GM12878 (cell line): Measurements from ENCODE around the gene NTM. TPM values are rescaled to one million over a fixed set of nuclear protein-coding genes. Genes with fewer than 3 reads are reported as not detected.

Experiments used
- ATAC-seq: fragments of 200-7000 bp; cut with Tn5 transposase; 3 replicates; pipeline ENCODE4 v1.9.1; 2020; ENCODE audit warnings: mild to moderate bottlenecking, moderate library complexity
- BruUV-seq: library from RNA; stranded (reverse); fragments of 400-500 nt; replicated peaks from 2 replicates; lab custom pipeline; 2021; lab: Mats Ljungman, UMichigan
- CTCF ChIA-PET: fragments of 300-600 bp; sonication (Branson Sonifier 250); formaldehyde crosslinking; extraction: SDS; loops from one replicate; lab custom pipeline; 2021; ENCODE audit warnings: inconsistent platforms; lab: Yijun Ruan, JAX
- POLR2A ChIA-PET: fragments of 350-600 bp; formaldehyde crosslinking; extraction: SDS; loops from one replicate; lab custom pipeline; 2021; ENCODE audit warnings: inconsistent platforms; lab: Charles Lee
- RAD21 ChIA-PET: fragments of 300-600 bp; sonication (Branson Sonifier 250); formaldehyde crosslinking; loops from one replicate; lab custom pipeline; 2023; ENCODE audit warnings: antibody characterized with exemption; ENCODE audit not compliant: unreplicated experiment; lab: Charles Lee
- SMC1A ChIA-PET: fragments of 300-600 bp; sonication (Branson Sonifier 250); formaldehyde crosslinking; loops from one replicate; lab custom pipeline; 2023; ENCODE audit not compliant: unreplicated experiment, uncharacterized antibody; lab: Charles Lee
- DNase-seq: peaks from one replicate; pipeline ENCODE4 v3.0.0-alpha.2; 2011; ENCODE audit warnings: low read depth, low spot score
- FAIRE-seq: peaks from 3 replicates; lab custom pipeline; 2011; peaks lifted over from hg19 to GRCh38; lab: Jason Lieb, UNC
- H2AFZ ChIP-seq: 2 replicates; pipeline ENCODE4 v1.6.0; 2011; ENCODE audit warnings: low read depth, low read length, control low read depth; ENCODE audit not compliant: control insufficient read depth
- H3K27ac ChIP-seq: 2 replicates; pipeline ENCODE4 v1.5.1; 2011; ENCODE audit warnings: control low read depth; ENCODE audit not compliant: control insufficient read depth, insufficient read depth
- H3K27me3 ChIP-seq, 2 experiments: replicated peaks in 1 of 2; 2 replicates each; pipeline versions ENCODE4 v1.6.0 to v1.6.1; 2011; ENCODE audit warnings: low read length in 1 of 2; ENCODE audit not compliant: control insufficient read depth in 2 of 2, insufficient read depth in 2 of 2
- H3K36me3 ChIP-seq, 2 experiments: 2 replicates each; pipeline ENCODE4 v1.5.1; 2011; ENCODE audit warnings: low read length in 1 of 2; ENCODE audit not compliant: control insufficient read depth in 2 of 2, insufficient read depth in 2 of 2
- H3K4me1 ChIP-seq: 2 replicates; pipeline ENCODE4 v1.6.1; 2011; ENCODE audit warnings: mild to moderate bottlenecking, low read length, moderate library complexity, mixed read lengths; ENCODE audit not compliant: control insufficient read depth, insufficient read depth
- H3K4me2 ChIP-seq: 2 replicates; pipeline ENCODE4 v1.6.0; 2011; ENCODE audit warnings: control low read depth; ENCODE audit not compliant: control insufficient read depth, insufficient read depth
- H3K4me3 ChIP-seq: fragments of 200-600 bp; sonication (generic); 2 replicates; pipeline ENCODE4 v1.5.1; 2016
- H3K79me2 ChIP-seq: 2 replicates; pipeline ENCODE4 v1.6.0; 2011; ENCODE audit warnings: low read length; ENCODE audit not compliant: control insufficient read depth, insufficient read depth
- H3K9ac ChIP-seq: 2 replicates; pipeline ENCODE4 v1.8.0; 2011; ENCODE audit warnings: low read length, control low read depth, mixed read lengths; ENCODE audit not compliant: control insufficient read depth, insufficient read depth
- H3K9me3 ChIP-seq: replicated peaks from 3 replicates; pipeline ENCODE4 v1.5.1; 2011; ENCODE audit warnings: mild to moderate bottlenecking, low read length; ENCODE audit not compliant: control insufficient read depth, insufficient read depth
- H4K20me1 ChIP-seq: 2 replicates; pipeline ENCODE4 v1.6.0; 2011; ENCODE audit not compliant: control insufficient read depth, insufficient read depth
- BCL11A ChIP-seq: IDR thresholded peaks from 2 replicates; pipeline ENCODE4 v1.6.1; 2011; ENCODE audit warnings: low read depth, low read length
- FOS ChIP-seq: IDR thresholded peaks from 3 replicates; pipeline ENCODE4 v1.6.1; 2011; ENCODE audit warnings: borderline replicate concordance; ENCODE audit not compliant: insufficient read length; ENCODE audit errors: extremely low read depth
- IKZF2 ChIP-seq, 2 experiments: fragments of 450-650 bp; IDR thresholded peaks; 2 replicates each; pipeline ENCODE4 v1.6.1; 2017; ENCODE audit warnings: mild to moderate bottlenecking in 2 of 2, moderate library complexity in 2 of 2
- KDM1A ChIP-seq: fragments of 200-600 bp; sonication (generic); IDR thresholded peaks from 2 replicates; pipeline ENCODE4 v1.6.1; 2016; ENCODE audit warnings: borderline replicate concordance
- MTA3 ChIP-seq: IDR thresholded peaks from 2 replicates; pipeline ENCODE4 v1.6.1; 2012; ENCODE audit warnings: low read length, inconsistent platforms, borderline replicate concordance
- MYC ChIP-seq: IDR thresholded peaks from 2 replicates; pipeline ENCODE4 v1.6.1; 2011; ENCODE audit warnings: mild to moderate bottlenecking, low read length, moderate library complexity, inconsistent platforms; ENCODE audit not compliant: insufficient read depth, insufficient replicate concordance, insufficient read length, severe bottlenecking
- NBN ChIP-seq: fragments of 450-650 bp; IDR thresholded peaks from 2 replicates; pipeline ENCODE4 v1.6.1; 2016
- NR2C2 ChIP-seq: IDR thresholded peaks from 2 replicates; pipeline ENCODE4 v1.6.1; 2011; ENCODE audit warnings: borderline replicate concordance, low read depth; ENCODE audit not compliant: control insufficient read depth, insufficient read length
- STAT1 ChIP-seq: fragments of 450-650 bp; conservative IDR thresholded peaks from 2 replicates; pipeline ENCODE4 v1.6.1; 2014; ENCODE audit warnings: antibody characterized with exemption, mild to moderate bottlenecking
- TAF1 ChIP-seq: IDR thresholded peaks from 2 replicates; pipeline ENCODE4 v1.6.1; 2011; ENCODE audit warnings: mild to moderate bottlenecking, low read depth, low read length, borderline replicate concordance
- TCF12 ChIP-seq: IDR thresholded peaks from 2 replicates; pipeline ENCODE4 v1.6.1; 2011; ENCODE audit warnings: low read depth, mild to moderate bottlenecking, low read length
- YY1 ChIP-seq: IDR thresholded peaks from 2 replicates; pipeline ENCODE4 v1.6.1; 2011; ENCODE audit warnings: low read depth, mild to moderate bottlenecking, low read length
- ZNF384 ChIP-seq: IDR thresholded peaks from 2 replicates; pipeline ENCODE4 v1.6.1; 2012; ENCODE audit warnings: low read depth, mild to moderate bottlenecking, low read length, improper control_type of control experiment, borderline replicate concordance
- WGBS: methylation state at CpG from one replicate; pipeline ENCODE4 v1.1.6; 2016; ENCODE audit warnings: low lambda C conversion rate; ENCODE audit not compliant: insufficient replicate concordance, insufficient coverage; ENCODE audit errors: missing lambda C conversion rate; 5-methylcytosine and 5-hydroxymethylcytosine counted together
- in situ Hi-C: fragments of 300-500 bp; cut with MboI; formaldehyde crosslinking; loops from 9 replicates; pipeline ENCODE4 v1.14.3; 2018; ENCODE audit warnings: mixed read lengths
- intact Hi-C: fragments of 100-400 bp; cut with micrococcal nuclease; formaldehyde crosslinking; loops from one replicate; pipeline ENCODE4 v1.14.2; 2022; ENCODE audit not compliant: unreplicated experiment
- polyA plus RNA-seq, 11 experiments: library from polyadenylated mRNA; depleted of rRNA in 4 of 11; unstranded in 6 of 11; stranded (reverse) in 5 of 11; fragments of >200 nt; fragmentation: Nextera tagmentation in 4 of 11; fragmentation: Illumina TruSeq in 1 of 11; extraction: Ambion mirVana in 4 of 11; extraction: Trizol in 1 of 11; gene quantifications; 1 replicate in 1 of 11; 2 replicates in 10 of 11; pipeline versions ENCODE4 v1.2.1 to v1.2.3, GENCODE V29; 2011 to 2016; ENCODE audit warnings: inconsistent platforms in 2 of 11, missing spikeins in 2 of 11, low read depth in 1 of 11
- total RNA-seq, 4 experiments: library from RNA; depleted of rRNA in 3 of 4; stranded (reverse); fragments of >200 nt in 3 of 4; fragmentation: Illumina TruSeq in 1 of 4; extraction: Trizol in 1 of 4; gene quantifications; 2 replicates each; pipeline versions ENCODE4 v1.2.1 to v1.2.3, GENCODE V29; 2013 to 2021
- TF ChIP-seq, protein P1 (sequence below): fragments of 450-650 bp; IDR thresholded peaks from 2 replicates; pipeline ENCODE4 v1.6.1; 2016; ENCODE audit warnings: mild to moderate bottlenecking
- TF ChIP-seq, protein P2 (sequence below): IDR thresholded peaks from 2 replicates; pipeline ENCODE4 v1.6.1; 2011; ENCODE audit warnings: mild to moderate bottlenecking, low read depth, low read length, moderate library complexity; ENCODE audit not compliant: insufficient replicate concordance
- TF ChIP-seq, protein P3 (sequence below): IDR thresholded peaks from 2 replicates; pipeline ENCODE4 v1.6.1; 2011; ENCODE audit warnings: borderline replicate concordance, low read depth, mild to moderate bottlenecking, moderate library complexity, mixed read lengths, low read length; ENCODE audit not compliant: insufficient read depth; ENCODE audit errors: extremely low read length

Gene NTM
- total and polyA plus RNA-seq, 10 of the 15 experiments (the other 5 are each of a cell fraction or from before 2014, with no cell fraction given) = not detected

DNA sequence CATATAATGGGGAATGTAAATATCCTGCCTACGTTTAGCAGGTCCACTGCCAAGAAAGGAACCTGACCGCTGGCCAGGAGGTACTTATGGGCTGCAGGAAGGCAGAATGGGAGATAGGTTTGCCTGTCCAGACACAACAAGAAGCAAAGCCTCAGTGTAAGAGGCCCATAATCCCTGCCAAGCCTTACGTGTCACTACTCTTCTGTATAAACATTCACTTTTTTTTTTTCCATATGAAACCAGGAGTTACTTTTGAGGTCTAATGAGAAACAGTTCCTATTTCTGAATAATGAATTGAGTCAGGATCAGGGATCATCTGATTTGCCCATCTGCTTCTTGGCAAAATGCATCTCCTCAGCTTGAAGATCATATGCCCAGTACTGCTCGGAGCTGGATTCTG is 230.2 kb downstream of the NTM start:
- ATAC-seq (no peak), FAIRE-seq (no peak), DNase-seq (no peak)
- no peak overlapping the region for H3K4me2 ChIP-seq
- SMC1A ChIA-PET = no interaction called here
- TF ChIP-seq, protein P1, sequence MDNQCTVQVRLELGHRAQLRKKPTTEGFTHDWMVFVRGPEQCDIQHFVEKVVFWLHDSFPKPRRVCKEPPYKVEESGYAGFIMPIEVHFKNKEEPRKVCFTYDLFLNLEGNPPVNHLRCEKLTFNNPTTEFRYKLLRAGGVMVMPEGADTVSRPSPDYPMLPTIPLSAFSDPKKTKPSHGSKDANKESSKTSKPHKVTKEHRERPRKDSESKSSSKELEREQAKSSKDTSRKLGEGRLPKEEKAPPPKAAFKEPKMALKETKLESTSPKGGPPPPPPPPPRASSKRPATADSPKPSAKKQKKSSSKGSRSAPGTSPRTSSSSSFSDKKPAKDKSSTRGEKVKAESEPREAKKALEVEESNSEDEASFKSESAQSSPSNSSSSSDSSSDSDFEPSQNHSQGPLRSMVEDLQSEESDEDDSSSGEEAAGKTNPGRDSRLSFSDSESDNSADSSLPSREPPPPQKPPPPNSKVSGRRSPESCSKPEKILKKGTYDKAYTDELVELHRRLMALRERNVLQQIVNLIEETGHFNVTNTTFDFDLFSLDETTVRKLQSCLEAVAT = no peak
- TF ChIP-seq YY1 (no peak), NR2C2 (no peak), TAF1 (no peak), TCF12 (no peak), NBN (no peak), MYC (no peak), KDM1A (no peak), FOS (no peak), ZNF384 (no peak), MTA3 (no peak), STAT1 (no peak), BCL11A (no peak), IKZF2 (IDR thresholded peaks at IDR 0.05) (no peak)
- TF ChIP-seq, protein P2, sequence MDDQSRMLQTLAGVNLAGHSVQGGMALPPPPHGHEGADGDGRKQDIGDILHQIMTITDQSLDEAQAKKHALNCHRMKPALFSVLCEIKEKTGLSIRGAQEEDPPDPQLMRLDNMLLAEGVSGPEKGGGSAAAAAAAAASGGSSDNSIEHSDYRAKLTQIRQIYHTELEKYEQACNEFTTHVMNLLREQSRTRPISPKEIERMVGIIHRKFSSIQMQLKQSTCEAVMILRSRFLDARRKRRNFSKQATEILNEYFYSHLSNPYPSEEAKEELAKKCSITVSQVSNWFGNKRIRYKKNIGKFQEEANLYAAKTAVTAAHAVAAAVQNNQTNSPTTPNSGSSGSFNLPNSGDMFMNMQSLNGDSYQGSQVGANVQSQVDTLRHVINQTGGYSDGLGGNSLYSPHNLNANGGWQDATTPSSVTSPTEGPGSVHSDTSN = no peak
- TF ChIP-seq, protein P3, sequence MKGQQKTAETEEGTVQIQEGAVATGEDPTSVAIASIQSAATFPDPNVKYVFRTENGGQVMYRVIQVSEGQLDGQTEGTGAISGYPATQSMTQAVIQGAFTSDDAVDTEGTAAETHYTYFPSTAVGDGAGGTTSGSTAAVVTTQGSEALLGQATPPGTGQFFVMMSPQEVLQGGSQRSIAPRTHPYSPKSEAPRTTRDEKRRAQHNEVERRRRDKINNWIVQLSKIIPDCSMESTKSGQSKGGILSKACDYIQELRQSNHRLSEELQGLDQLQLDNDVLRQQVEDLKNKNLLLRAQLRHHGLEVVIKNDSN = no peak
- POLR2A ChIA-PET = no interaction called here
- RAD21 ChIA-PET = no interaction called here
- no peak overlapping the region for H3K9ac ChIP-seq
- H3K36me3 ChIP-seq = no peaks in the 10 kb centered on the region
- intact Hi-C loops = no loop called here
- in situ Hi-C loops = no loop called here
- no TSS peak for BruUV-seq
- CTCF ChIA-PET = no interaction called here
- no peak overlapping the region for H3K4me3 ChIP-seq
- no peaks in the 10 kb centered on the region for H3K9me3 ChIP-seq
- no peak overlapping the region for H3K27ac ChIP-seq
- no peaks in the 10 kb centered on the region for H3K4me1 ChIP-seq
- no peaks in the 10 kb centered on the region for H3K79me2 ChIP-seq
- peaks cover 0 to 4% of the 10 kb centered on the region in 2 experiments; a peak in 1 of 4 replicates for H3K27me3 ChIP-seq
- no peak overlapping the region for H2AFZ ChIP-seq
- no peaks in the 10 kb centered on the region for H4K20me1 ChIP-seq
- 0% methylated on average over 4 of the region's 4 CpGs for WGBS
